SHP77 (cell line): ENCODE measurements around the gene FN1.

Experiments used
- DNase-seq, 2 experiments: peaks; one replicate each; lab custom pipeline; 2025; lab: John Stamatoyannopoulos, UW

FN1 gene

GRCh38 chr2:215407061-215407460 lies 28.8 kb downstream of the FN1 start:
- DNase-seq, result no peak

- DNase-seq, result no peak
Measured at GRCh38 chr2:215405722-215406581, 29.9 kb downstream of the FN1 start.

GRCh38 chr2:215404348-215405012 lies 31.4 kb downstream of the FN1 start:
- no peak for DNase-seq

GRCh38 chr2:215403441-215404347 lies 32.2 kb downstream of the FN1 start:
- DNase-seq, result no peak

GRCh38 chr2:215401896-215402379 lies 33.9 kb downstream of the FN1 start:
- DNase-seq, result no peak

GRCh38 chr2:215399067-215399716 lies 36.7 kb downstream of the FN1 start:
- DNase-seq, result no peak

- DNase-seq, result no peak
Measured at GRCh38 chr2:215397632-215398341, 38.1 kb downstream of the FN1 start.

- DNase-seq, result no peak
Measured at GRCh38 chr2:215396595-215397313, 39.1 kb downstream of the FN1 start.

- no peak for DNase-seq
Measured at GRCh38 chr2:215395687-215396460, 40.0 kb downstream of the FN1 start.

- no peak for DNase-seq
Measured at GRCh38 chr2:215394102-215394805, 41.6 kb downstream of the FN1 start.

GRCh38 chr2:215392687-215393270 lies 43.1 kb downstream of the FN1 start:
- no peak for DNase-seq

- no peak for DNase-seq
Measured at GRCh38 chr2:215392164-215392563, 43.7 kb downstream of the FN1 start.

GRCh38 chr2:215391531-215391930 lies 44.3 kb downstream of the FN1 start:
- no peak for DNase-seq

- no peak for DNase-seq
Measured at GRCh38 chr2:215390550-215390913, 45.3 kb downstream of the FN1 start.

GRCh38 chr2:215388002-215388728 lies 47.7 kb downstream of the FN1 start:
- DNase-seq, result no peak

GRCh38 chr2:215386566-215386965 lies 49.3 kb downstream of the FN1 start:
- DNase-seq, result no peak

- no peak for DNase-seq
Measured at GRCh38 chr2:215384710-215385109, 51.2 kb downstream of the FN1 start.
